A673 (cell line): Measurements from ENCODE around the gene BIRC6. TPM values are rescaled to one million over a fixed set of nuclear protein-coding genes. Genes with fewer than 3 reads are reported as not detected.

Experiments used
- BruUV-seq: library from RNA; stranded (reverse); fragments of 400-500 nt; replicated peaks from 2 replicates; lab custom pipeline; 2021; lab: Mats Ljungman, UMichigan
- CTCF ChIA-PET: fragments of 300-600 bp; sonication (Branson Sonifier 250); formaldehyde crosslinking; loops from one replicate; lab custom pipeline; 2022; ENCODE audit warnings: antibody characterized with exemption; lab: Charles Lee
- POLR2A ChIA-PET: fragments of 300-600 bp; sonication (Branson Sonifier 250); formaldehyde crosslinking; loops from one replicate; lab custom pipeline; 2022; ENCODE audit warnings: antibody characterized with exemption; ENCODE audit not compliant: low non-redundant PET; lab: Charles Lee
- DNase-seq: peaks from one replicate; pipeline ENCODE4 v3.0.0-alpha.2; 2015; ENCODE audit warnings: low spot score
- H3K27ac ChIP-seq: fragments of 200-600 bp; sonication (generic); 2 replicates; pipeline ENCODE4 v1.5.1; 2016; ENCODE audit warnings: mixed run types, low read depth, mild to moderate bottlenecking, mixed read lengths, antibody characterized with exemption, low read length; ENCODE audit not compliant: poor library complexity, severe bottlenecking
- H3K27me3 ChIP-seq: fragments of 200-600 bp; sonication (generic); replicated peaks from 2 replicates; pipeline ENCODE4 v1.6.1; 2017; ENCODE audit warnings: mixed run types, low read depth, mild to moderate bottlenecking, mixed read lengths, antibody characterized with exemption, low read length; ENCODE audit not compliant: insufficient read depth, poor library complexity
- H3K36me3 ChIP-seq: fragments of 200-600 bp; sonication (generic); 2 replicates; pipeline ENCODE4 v1.6.1; 2016; ENCODE audit warnings: mixed run types, mild to moderate bottlenecking, mixed read lengths, antibody characterized with exemption, low read length; ENCODE audit not compliant: insufficient read depth, poor library complexity, severe bottlenecking
- H3K4me1 ChIP-seq: fragments of 200-600 bp; sonication (generic); 2 replicates; pipeline ENCODE4 v1.6.1; 2017; ENCODE audit warnings: mixed run types, mild to moderate bottlenecking, mixed read lengths, antibody characterized with exemption, low read length; ENCODE audit not compliant: insufficient read depth, poor library complexity, severe bottlenecking
- H3K4me3 ChIP-seq: fragments of 200-600 bp; sonication (generic); 2 replicates; pipeline ENCODE4 v1.5.1; 2016; ENCODE audit warnings: low read depth, mixed run types, mild to moderate bottlenecking, mixed read lengths, low read length; ENCODE audit not compliant: poor library complexity, severe bottlenecking
- H3K9me3 ChIP-seq: fragments of 200-600 bp; sonication (generic); 2 replicates; pipeline ENCODE4 v1.6.1; 2016; ENCODE audit warnings: mixed run types, low read depth, mild to moderate bottlenecking, mixed read lengths, antibody characterized with exemption, low read length; ENCODE audit not compliant: poor library complexity, severe bottlenecking
- CTCF ChIP-seq: fragments of 300-800, 200-600 bp; sonication (generic); conservative IDR thresholded peaks from 2 replicates; pipeline ENCODE4 v1.5.1; 2017; ENCODE audit warnings: low read depth, mild to moderate bottlenecking, antibody characterized with exemption, low read length, moderate library complexity, mixed read lengths
- EZH2 ChIP-seq: fragments of 200-600 bp; sonication (generic); IDR thresholded peaks from 2 replicates; pipeline ENCODE4 v1.6.1; 2017; ENCODE audit warnings: borderline replicate concordance, low read depth, mild to moderate bottlenecking, mixed read lengths, antibody characterized with exemption, low read length; ENCODE audit not compliant: poor library complexity, severe bottlenecking
- intact Hi-C: fragments of 100-400 bp; cut with micrococcal nuclease; formaldehyde crosslinking; loops from one replicate; pipeline ENCODE4 v1.10.0; 2022; ENCODE audit not compliant: unreplicated experiment
- total RNA-seq: library from RNA; stranded (reverse); gene quantifications from 2 replicates; pipeline ENCODE4 v1.2.3, GENCODE V29; 2021

BIRC6 gene
- total RNA-seq, 1 experiment from 2014 or later, result 75.9 TPM

DNA sequence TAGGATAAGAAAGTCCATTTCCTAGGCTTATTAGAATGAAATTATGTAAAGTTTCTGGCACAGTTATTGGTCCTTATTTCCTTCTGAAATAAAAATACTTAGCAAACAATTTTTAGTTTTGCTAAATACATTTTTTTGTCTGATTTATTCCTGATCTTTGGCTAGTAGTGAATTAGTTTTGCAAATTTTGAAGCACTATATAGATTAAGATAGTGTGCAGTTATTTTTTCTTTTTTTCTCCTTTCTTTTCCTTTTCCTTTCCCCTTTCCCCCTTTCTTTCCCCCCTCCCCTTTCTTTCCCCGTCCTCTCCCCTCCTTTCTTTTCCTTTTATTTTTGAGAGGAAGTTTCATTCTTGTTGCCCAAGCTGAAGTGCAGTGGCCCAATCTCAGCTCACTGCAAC is 59.7 kb downstream of the BIRC6 start:
- Histone ChIP-seq H3K36me3 (peaks cover 28% of the 10 kb centered on the region), H3K27me3 (no peaks in the 10 kb centered on the region), H3K27ac (no peak overlapping the region), H3K4me3 (no peak overlapping the region), H3K9me3 (no peaks in the 10 kb centered on the region), H3K4me1 (no peaks in the 10 kb centered on the region)
- ChIA-PET CTCF (no interaction called here), POLR2A (no interaction called here)
- no TSS peak for BruUV-seq
- intact Hi-C loops, result no loop called here
- DNase-seq, result no peak
- TF ChIP-seq CTCF, result no peak
- no peak for TF ChIP-seq EZH2

GRCh38 chr2:32417659-32418058 is 60.8 kb downstream of the BIRC6 start:
- Histone ChIP-seq H3K27ac (no peak overlapping the region), H3K27me3 (no peaks in the 10 kb centered on the region), H3K4me1 (no peaks in the 10 kb centered on the region), H3K4me3 (no peak overlapping the region), H3K9me3 (no peaks in the 10 kb centered on the region), H3K36me3 (peaks cover 28% of the 10 kb centered on the region)
- TF ChIP-seq CTCF, result no peak
- TF ChIP-seq EZH2, result no peak
- ChIA-PET POLR2A (no interaction called here), CTCF (no interaction called here)
- BruUV-seq, result no TSS peak
- DNase-seq, result no peak
- intact Hi-C loops, result no loop called here

DNA sequence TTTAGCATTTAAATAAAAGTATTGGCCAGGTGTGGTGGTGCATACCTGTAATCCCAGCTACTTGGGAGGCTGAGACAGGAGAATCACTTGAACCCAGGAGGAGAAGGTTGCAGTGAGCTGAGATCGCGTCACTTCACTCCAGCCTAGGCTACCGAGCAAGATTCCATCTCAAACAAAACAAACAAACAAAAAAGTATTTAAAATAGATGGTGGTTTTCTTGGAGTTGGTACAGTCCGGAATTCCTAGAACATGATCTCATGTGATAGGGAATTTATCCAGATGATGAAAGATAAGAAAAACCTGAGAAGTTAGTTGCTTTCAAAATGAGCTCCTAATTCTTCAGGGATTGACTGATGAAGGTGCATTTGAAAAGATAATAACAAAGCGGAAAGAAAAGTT is 62.0 kb downstream of the BIRC6 start:
- Histone ChIP-seq H3K9me3 (no peaks in the 10 kb centered on the region), H3K36me3 (peaks cover 28% of the 10 kb centered on the region), H3K4me3 (no peak overlapping the region), H3K27ac (no peak overlapping the region), H3K4me1 (no peaks in the 10 kb centered on the region), H3K27me3 (no peaks in the 10 kb centered on the region)
- DNase-seq, result no peak
- ChIA-PET CTCF (no interaction called here), POLR2A (no interaction called here)
- no peak for TF ChIP-seq EZH2
- no peak for TF ChIP-seq CTCF
- no TSS peak for BruUV-seq
- intact Hi-C loops, result no loop called here
